ENCODE data around the gene CAPN1. TPM values are rescaled to one million over a fixed set of nuclear protein-coding genes. Genes with fewer than 3 reads are reported as not detected.

The CAPN1 gene
- total and polyA plus RNA-seq, 2 of the 13 experiments (the other 11 are each of a cell fraction or from before 2014, with no cell fraction given): 57.3 to 82.6 TPM

DNA sequence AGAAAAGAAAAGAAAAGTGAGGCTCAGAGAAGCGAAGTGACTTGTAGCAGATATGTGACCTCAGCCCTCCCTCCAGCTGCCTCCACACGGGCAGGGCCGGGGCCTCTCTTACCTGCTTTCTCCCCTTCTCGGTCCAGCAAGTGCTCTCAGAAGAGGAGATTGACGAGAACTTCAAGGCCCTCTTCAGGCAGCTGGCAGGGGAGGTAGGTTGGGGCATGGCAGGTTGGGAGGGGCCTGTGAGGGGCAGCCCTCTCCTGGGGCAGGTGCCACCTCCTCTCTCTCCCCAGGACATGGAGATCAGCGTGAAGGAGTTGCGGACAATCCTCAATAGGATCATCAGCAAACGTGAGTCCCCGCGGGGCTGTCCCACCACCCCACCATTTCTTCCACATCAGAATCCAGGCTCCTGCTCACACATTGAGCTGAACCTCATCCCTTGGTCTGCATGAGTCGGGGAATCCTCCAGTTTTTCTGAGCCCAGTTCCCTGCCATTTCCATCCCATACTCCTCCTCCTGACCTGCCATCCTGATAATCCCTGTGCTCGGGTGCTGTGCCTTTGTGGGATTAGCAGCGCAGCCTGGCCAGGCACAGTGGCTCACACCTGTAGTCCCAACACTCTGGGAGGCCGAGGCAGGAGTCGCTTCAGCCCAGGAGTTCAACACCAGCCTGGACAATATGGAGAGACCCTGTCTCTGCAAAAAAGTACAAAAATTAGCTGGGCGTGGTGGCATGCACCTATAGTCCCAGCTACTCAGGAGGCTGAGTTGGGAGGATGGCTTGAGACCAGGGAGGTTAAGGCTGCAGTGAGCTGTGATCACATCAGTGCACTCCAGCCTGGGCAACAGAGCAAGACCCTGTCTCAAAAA lies 26.4 kb downstream of the CAPN1 start:
- ChIA-PET CTCF (ENCODE audit: low intra/inter-chr PET ratio, low total read pairs) (no interaction called here), POLR2A (no interaction called here)
- H3K36me3 ChIP-seq (replicated peaks in 1 of 2; ENCODE audit: control insufficient read depth in 1 of 2, insufficient read depth in 2 of 2, low read length in 2 of 2): peaks cover 28 to 47% of the 10 kb centered on the region in 2 experiments
- intact Hi-C loops (cut with micrococcal nuclease; ENCODE audit: unreplicated experiment) (no loop called here), in situ Hi-C loops (cut with HindIII; ENCODE audit: extremely low pct_ligation_motif_present, low pct_unique_long_range_greater_than_20kb) (no loop called here)
- BruUV-seq (replicated peaks): no TSS peak
- H2AFZ ChIP-seq (ENCODE audit: low read length): no peak overlapping the region
- 97% methylated on average over 15 of the region's 16 CpGs for whole genome bisulfite sequencing (ENCODE audit: low lambda C conversion rate)
- no peak for TF ChIP-seq ZNF713 (CRISPR knock-in tag; IDR thresholded peaks at IDR 0.05)
- TF ChIP-seq RBM39 (IDR thresholded peaks at IDR 0.05; ENCODE audit: low read depth, low read length, poor library complexity, severe bottlenecking): no peak
- no peak for TF ChIP-seq AKAP8 (CRISPR knock-in tag; IDR thresholded peaks at IDR 0.05)
- TF ChIP-seq NAIF1 (CRISPR knock-in tag; IDR thresholded peaks at IDR 0.05; ENCODE audit: borderline replicate concordance): no peak
- TF ChIP-seq, protein P1, sequence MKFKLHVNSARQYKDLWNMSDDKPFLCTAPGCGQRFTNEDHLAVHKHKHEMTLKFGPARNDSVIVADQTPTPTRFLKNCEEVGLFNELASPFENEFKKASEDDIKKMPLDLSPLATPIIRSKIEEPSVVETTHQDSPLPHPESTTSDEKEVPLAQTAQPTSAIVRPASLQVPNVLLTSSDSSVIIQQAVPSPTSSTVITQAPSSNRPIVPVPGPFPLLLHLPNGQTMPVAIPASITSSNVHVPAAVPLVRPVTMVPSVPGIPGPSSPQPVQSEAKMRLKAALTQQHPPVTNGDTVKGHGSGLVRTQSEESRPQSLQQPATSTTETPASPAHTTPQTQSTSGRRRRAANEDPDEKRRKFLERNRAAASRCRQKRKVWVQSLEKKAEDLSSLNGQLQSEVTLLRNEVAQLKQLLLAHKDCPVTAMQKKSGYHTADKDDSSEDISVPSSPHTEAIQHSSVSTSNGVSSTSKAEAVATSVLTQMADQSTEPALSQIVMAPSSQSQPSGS (CRISPR knock-in tag; IDR thresholded peaks at IDR 0.05): no peak
- TF ChIP-seq KDM1A (CRISPR knock-in tag; IDR thresholded peaks at IDR 0.05): no peak
- TF ChIP-seq RAD21 (CRISPR knock-in tag; IDR thresholded peaks at IDR 0.05): no peak
- TF ChIP-seq MIXL1 (CRISPR knock-in tag; IDR thresholded peaks at IDR 0.05): no peak
- no peaks in the 10 kb centered on the region for H3K27me3 ChIP-seq (ENCODE audit: control insufficient read depth in 1 of 2, insufficient read depth in 2 of 2, low read length in 2 of 2)
- ATAC-seq (no peak), DNase-seq (ENCODE audit: low spot score) (no peak), FAIRE-seq (no peak)
- no peak overlapping the region for H3K4me2 ChIP-seq (ENCODE audit: low read depth, low read length)
- no peaks in the 10 kb centered on the region for H4K20me1 ChIP-seq (ENCODE audit: insufficient read depth, low read length)
- H3K79me2 ChIP-seq (ENCODE audit: insufficient read depth, low read length): no peaks in the 10 kb centered on the region
- H3K4me1 ChIP-seq (ENCODE audit: insufficient read depth, low read length): no peaks in the 10 kb centered on the region
- H3K4me3 ChIP-seq (replicated peaks in 1 of 3; ENCODE audit: insufficient read depth in 1 of 3, low read depth in 2 of 3, low read length in 3 of 3): no peak overlapping the region
- H3K9me3 ChIP-seq (ENCODE audit: low read length): no peaks in the 10 kb centered on the region
- no peak overlapping the region for H3K27ac ChIP-seq (ENCODE audit: extremely low read length, insufficient read depth, low read length)
- no peak overlapping the region for H3K9ac ChIP-seq (ENCODE audit: insufficient read depth, low read depth, low read length)
